OCI-LY3 (cell line): ENCODE results near the gene P2RX6.

ENCODE experiments used
- H2AFZ ChIP-seq: fragments of 200-600, 300-600 bp; shearing (Covaris generic); 2 replicates; pipeline ENCODE4 v1.6.0; 2014; ENCODE audit warnings: antibody characterized with exemption, low read depth, low read length
- H3K27ac ChIP-seq: fragments of 200-600, 300-600 bp; sonication (generic); 2 replicates; pipeline ENCODE4 v1.5.1; 2014; ENCODE audit warnings: mild to moderate bottlenecking, low read length, moderate library complexity, mixed read lengths
- H3K27me3 ChIP-seq: fragments of 200-600, 300-600 bp; sonication (generic); 2 replicates; pipeline ENCODE4 v1.6.1; 2014; ENCODE audit warnings: low read depth, low read length, mixed read lengths
- H3K36me3 ChIP-seq: fragments of 200-600, 300-600 bp; sonication (generic); replicated peaks from 2 replicates; pipeline ENCODE3; 2014; ENCODE audit warnings: low read depth, low read length, mixed read lengths
- H3K4me1 ChIP-seq: fragments of 300-600, 200-600 bp; sonication (generic); 2 replicates; pipeline ENCODE4 v1.6.1; 2014; ENCODE audit warnings: low read length, mixed read lengths
- H3K4me2 ChIP-seq: fragments of 200-600, 300-600 bp; sonication (generic); 2 replicates; pipeline ENCODE4 v1.6.1; 2014; ENCODE audit warnings: low read length, mixed read lengths
- H3K4me3 ChIP-seq: fragments of 300-600, 200-600 bp; sonication (generic); 2 replicates; pipeline ENCODE4 v1.5.1; 2014; ENCODE audit warnings: antibody characterized with exemption, mild to moderate bottlenecking, low read length, moderate library complexity
- H3K79me2 ChIP-seq: fragments of 300-600, 200-600 bp; shearing (Covaris generic); 2 replicates; pipeline ENCODE4 v1.6.1; 2014; ENCODE audit warnings: mild to moderate bottlenecking, low read length, mixed read lengths
- H3K9ac ChIP-seq: fragments of 300-600, 200-600 bp; shearing (Covaris generic); 2 replicates; pipeline ENCODE4 v1.6.0; 2014; ENCODE audit warnings: mild to moderate bottlenecking, low read length, moderate library complexity
- H3K9me3 ChIP-seq: fragments of 200-600, 300-600 bp; shearing (Covaris generic); 2 replicates; pipeline ENCODE4 v1.6.1; 2014; ENCODE audit warnings: low read length, mixed read lengths; ENCODE audit not compliant: insufficient read depth
- H4K20me1 ChIP-seq: fragments of 200-600, 300-600 bp; sonication (generic); 2 replicates; pipeline ENCODE4 v1.6.1; 2016; ENCODE audit warnings: low read length, mixed read lengths; ENCODE audit not compliant: insufficient read depth
- CTCF ChIP-seq: fragments of 200-600, 300-600 bp; sonication (generic); IDR thresholded peaks from 2 replicates; pipeline ENCODE4 v1.5.1; 2014; ENCODE audit warnings: antibody characterized with exemption, low read length, low read depth
- EZH2phosphoT487 ChIP-seq: fragments of 200-600 bp; shearing (Covaris generic); IDR thresholded peaks from 2 replicates; pipeline ENCODE4 v1.6.1; 2018; ENCODE audit warnings: antibody characterized with exemption, mixed run types, low read depth

P2RX6 gene

GRCh38 chr22:21022507-21022906 is 7.5 kb downstream of the P2RX6 start:
- H3K27ac ChIP-seq, result no peak overlapping the region
- H3K4me1 ChIP-seq, result no peaks in the 10 kb centered on the region
- no peak overlapping the region for H2AFZ ChIP-seq
- no peak overlapping the region for H3K4me3 ChIP-seq
- H3K36me3 ChIP-seq, result no peaks in the 10 kb centered on the region
- no peak overlapping the region for H3K9ac ChIP-seq
- no peak for TF ChIP-seq CTCF
- no peak for TF ChIP-seq EZH2phosphoT487
- no peaks in the 10 kb centered on the region for H4K20me1 ChIP-seq
- no peak overlapping the region for H3K4me2 ChIP-seq
- H3K9me3 ChIP-seq, result no peaks in the 10 kb centered on the region
- H3K79me2 ChIP-seq, result no peaks in the 10 kb centered on the region
- H3K27me3 ChIP-seq, result no peaks in the 10 kb centered on the region

GRCh38 chr22:21022955-21023614 is 8.1 kb downstream of the P2RX6 start:
- Histone ChIP-seq H3K27me3 (no peaks in the 10 kb centered on the region), H3K79me2 (no peaks in the 10 kb centered on the region), H3K27ac (no peak overlapping the region), H2AFZ (no peak overlapping the region), H3K9ac (no peak overlapping the region), H3K4me2 (no peak overlapping the region), H3K4me1 (no peaks in the 10 kb centered on the region), H3K4me3 (no peak overlapping the region), H3K36me3 (no peaks in the 10 kb centered on the region), H4K20me1 (no peaks in the 10 kb centered on the region), H3K9me3 (no peaks in the 10 kb centered on the region)
- no peak for TF ChIP-seq EZH2phosphoT487
- no peak for TF ChIP-seq CTCF

- H3K4me1 ChIP-seq, result no peaks in the 10 kb centered on the region
- H3K4me2 ChIP-seq, result no peak overlapping the region
- no peak overlapping the region for H3K27ac ChIP-seq
Observed at GRCh38 chr22:21025266-21025665, 10.3 kb downstream of the P2RX6 start.

More at GRCh38 chr22:21025266-21025665, 10.3 kb downstream of the P2RX6 start:
- no peak overlapping the region for H2AFZ ChIP-seq
- H3K36me3 ChIP-seq, result no peaks in the 10 kb centered on the region
- H3K27me3 ChIP-seq, result no peaks in the 10 kb centered on the region
- H4K20me1 ChIP-seq, result no peaks in the 10 kb centered on the region
- no peak overlapping the region for H3K9ac ChIP-seq
- TF ChIP-seq EZH2phosphoT487 (no peak), CTCF (no peak)
- no peak overlapping the region for H3K4me3 ChIP-seq
- no peaks in the 10 kb centered on the region for H3K9me3 ChIP-seq
- H3K79me2 ChIP-seq, result no peaks in the 10 kb centered on the region
